ENCODE results near the gene CGGBP1.

DNA sequence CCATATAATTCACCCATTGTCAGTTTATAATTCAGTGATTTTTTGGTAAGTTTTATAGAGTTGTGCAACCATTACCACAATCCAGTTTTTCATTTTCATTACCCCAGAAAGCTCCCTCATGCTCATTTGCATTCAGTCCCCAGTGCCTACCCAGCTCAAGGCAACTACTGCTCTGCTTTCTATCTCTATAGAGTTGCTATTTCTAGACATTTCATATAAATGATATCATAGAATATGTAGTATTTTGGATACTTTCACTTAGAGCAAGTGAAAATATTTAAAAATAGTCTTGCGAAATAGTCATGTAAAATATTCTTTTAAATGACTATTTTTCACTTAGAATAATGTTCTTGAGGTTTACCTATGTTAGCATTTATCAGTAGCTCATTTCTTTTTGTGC, 42.3 kb upstream of the CGGBP1 start:
- TF ChIP-seq, protein P1, sequence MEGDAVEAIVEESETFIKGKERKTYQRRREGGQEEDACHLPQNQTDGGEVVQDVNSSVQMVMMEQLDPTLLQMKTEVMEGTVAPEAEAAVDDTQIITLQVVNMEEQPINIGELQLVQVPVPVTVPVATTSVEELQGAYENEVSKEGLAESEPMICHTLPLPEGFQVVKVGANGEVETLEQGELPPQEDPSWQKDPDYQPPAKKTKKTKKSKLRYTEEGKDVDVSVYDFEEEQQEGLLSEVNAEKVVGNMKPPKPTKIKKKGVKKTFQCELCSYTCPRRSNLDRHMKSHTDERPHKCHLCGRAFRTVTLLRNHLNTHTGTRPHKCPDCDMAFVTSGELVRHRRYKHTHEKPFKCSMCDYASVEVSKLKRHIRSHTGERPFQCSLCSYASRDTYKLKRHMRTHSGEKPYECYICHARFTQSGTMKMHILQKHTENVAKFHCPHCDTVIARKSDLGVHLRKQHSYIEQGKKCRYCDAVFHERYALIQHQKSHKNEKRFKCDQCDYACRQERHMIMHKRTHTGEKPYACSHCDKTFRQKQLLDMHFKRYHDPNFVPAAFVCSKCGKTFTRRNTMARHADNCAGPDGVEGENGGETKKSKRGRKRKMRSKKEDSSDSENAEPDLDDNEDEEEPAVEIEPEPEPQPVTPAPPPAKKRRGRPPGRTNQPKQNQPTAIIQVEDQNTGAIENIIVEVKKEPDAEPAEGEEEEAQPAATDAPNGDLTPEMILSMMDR (IDR thresholded peaks at IDR 0.05; ENCODE audit: low read depth, low read length, poor library complexity, severe bottlenecking): no peak
- no peak for TF ChIP-seq EZH2phosphoT487 (IDR thresholded peaks at IDR 0.05; ENCODE audit: borderline replicate concordance, low read length)
